HG03064 (cell line): ENCODE results near the gene DCBLD2.

ENCODE experiments used
- ATAC-seq: cut with Tn5 transposase; IDR thresholded peaks from one replicate; pipeline ENCODE4 v1.9.1; 2021; ENCODE audit warnings: low read depth; ENCODE audit not compliant: unreplicated experiment

The DCBLD2 gene

DNA sequence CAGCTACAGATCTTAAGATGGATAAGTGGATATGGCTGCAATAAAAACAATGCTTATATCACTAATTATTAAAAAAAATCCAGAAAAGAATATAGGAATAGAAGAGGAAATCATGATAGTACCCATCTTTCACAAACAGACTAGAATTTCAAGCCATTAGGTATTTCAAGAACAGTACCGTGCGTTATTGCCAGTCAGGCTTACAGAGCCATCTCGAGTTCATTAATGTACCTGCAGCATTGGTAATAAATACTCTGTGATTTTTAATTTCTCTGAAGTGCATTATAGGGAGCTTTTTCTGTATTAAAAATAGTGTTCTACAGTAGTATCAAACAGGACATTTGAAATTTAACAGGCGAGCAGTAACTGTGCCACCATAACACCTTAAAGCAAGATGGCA, 102.7 kb downstream of the DCBLD2 start:
- no peak for ATAC-seq

DNA sequence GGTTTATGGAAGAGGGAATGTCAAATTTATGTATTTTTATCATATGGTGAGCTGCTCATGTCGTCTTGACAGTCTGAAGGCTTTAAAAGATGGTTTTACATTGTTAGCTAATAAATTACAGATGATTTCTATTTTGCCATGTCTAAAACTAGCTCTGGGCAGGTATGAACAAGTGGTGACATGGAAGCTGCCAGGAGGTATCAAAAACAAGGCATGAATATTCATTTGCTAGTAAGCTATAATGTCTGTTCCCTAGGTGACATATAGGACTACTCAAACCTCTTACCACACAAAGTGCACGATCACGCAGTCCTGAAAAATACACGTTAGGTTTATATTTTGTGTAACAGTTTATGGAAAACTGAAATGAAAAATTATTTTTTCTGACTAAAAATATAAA, 103.6 kb downstream of the DCBLD2 start:
- no peak for ATAC-seq

DNA sequence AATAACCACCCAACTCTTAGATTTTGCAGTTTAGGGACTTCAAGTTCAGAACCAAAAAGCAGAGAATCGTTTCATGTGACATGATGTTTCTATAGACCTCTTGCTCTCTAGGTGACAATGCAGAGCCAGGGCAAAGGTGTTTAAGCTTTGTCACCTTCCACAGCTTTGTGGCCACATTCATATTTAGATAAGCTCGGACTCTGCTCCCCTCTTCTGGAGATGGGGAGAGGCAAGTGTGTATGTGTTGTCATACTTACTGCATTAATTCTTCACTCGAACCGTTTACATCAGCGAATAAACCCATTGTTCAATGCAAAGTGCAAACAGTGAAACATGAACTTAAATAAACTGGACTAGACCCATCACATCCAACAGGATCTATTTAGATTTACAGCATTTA, 105.2 kb downstream of the DCBLD2 start:
- no peak for ATAC-seq

DNA sequence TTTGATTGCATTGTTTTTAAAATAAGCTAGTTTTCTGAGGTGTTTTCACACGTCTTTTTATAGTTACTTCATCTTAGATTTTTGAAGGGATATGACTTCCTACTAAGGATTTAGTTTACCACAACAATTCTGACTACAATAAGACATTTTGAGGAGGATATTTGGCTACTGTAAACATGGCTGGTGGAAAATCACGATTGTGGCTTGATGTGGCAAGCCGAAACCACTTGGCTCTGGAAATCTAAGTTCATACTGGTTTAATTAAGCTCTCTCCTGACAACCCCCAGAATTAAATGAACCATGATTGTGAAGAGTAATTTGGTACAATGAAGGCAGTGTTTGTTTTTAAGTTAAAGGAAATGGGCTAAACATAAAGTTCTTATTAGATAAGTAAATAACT, 107.5 kb downstream of the DCBLD2 start:
- no peak for ATAC-seq

DNA sequence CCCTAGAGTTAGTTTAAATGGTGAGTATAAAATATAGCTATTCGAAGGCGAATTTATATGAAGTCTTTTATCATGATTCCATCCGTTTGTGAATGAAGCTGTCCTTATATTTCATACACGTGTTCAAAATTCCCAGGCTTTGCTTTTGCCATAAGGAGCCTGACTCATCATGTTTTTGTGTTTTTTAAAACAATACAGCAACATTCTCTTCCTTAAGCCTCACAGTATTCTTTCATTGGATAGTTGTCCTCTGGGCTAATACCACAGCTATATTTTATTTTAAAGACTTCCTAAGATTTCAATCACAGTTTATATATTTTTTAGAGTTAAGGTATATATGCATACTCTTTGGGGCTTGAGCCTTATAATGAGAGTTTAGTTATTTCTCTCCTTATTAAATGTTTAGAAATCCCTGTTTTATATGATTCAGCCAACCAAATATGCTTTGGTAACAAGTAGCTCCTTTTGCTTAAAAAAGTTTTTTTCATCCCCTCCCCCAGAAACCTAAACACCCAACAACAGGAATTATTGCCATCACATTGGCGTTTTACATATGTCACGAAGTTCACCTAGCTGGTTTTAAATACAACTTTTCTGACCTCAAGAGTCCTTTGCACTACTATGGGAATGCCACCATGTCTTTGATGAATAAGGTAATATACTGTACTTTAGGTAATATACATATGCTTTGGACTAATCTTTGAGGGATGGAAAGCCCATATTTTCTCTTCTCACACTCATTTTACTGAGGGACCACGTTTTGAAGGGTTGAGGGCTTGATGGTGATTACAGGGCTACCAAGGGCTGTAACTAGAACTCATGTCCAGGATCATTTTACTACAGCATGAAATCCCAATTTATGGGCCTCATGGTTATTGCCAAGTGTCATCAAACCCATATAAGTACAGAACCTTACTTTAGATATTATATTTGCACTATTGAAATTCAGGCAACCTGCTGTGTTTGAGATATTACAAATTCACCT, 109.9 kb downstream of the DCBLD2 start:
- ATAC-seq: no peak

DNA sequence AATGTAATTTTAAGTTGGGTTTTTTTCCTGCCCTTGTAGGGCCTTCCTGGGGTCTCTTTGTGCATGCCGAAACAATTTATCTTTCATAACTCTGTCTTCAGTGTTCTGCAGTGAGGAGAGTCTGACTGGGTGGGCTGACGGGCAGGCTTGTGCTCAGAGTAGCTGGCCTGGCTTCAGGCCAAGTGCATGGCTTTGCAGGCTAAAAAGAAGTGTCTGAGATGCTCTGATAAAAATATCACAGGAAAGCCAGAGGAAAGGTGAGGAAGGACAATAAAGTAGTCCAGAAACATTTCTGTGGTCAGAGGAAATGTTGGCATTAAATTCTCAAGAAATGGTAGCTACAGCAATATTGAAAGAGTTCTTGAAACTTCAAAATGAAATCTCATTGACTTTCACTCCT, 112.8 kb downstream of the DCBLD2 start:
- no peak for ATAC-seq

DNA sequence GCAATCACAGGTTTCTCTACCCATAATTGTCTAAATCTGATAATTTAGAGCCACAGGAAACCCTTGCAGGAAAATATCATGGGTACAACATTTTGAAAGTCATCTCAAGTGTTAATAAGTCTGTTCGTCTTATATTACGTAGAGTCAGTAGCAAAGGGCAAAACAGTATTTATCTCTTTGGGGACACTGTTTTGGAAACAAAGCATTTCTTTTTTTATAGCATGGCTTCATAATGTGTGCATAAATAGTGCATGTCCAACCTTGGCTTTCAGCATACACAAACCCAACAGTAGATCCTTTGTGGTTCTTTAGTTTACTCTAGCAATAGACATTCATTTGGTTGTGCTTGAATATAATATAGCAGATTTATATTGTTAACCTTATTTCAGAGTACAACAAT, 114.3 kb downstream of the DCBLD2 start:
- ATAC-seq: no peak

DNA sequence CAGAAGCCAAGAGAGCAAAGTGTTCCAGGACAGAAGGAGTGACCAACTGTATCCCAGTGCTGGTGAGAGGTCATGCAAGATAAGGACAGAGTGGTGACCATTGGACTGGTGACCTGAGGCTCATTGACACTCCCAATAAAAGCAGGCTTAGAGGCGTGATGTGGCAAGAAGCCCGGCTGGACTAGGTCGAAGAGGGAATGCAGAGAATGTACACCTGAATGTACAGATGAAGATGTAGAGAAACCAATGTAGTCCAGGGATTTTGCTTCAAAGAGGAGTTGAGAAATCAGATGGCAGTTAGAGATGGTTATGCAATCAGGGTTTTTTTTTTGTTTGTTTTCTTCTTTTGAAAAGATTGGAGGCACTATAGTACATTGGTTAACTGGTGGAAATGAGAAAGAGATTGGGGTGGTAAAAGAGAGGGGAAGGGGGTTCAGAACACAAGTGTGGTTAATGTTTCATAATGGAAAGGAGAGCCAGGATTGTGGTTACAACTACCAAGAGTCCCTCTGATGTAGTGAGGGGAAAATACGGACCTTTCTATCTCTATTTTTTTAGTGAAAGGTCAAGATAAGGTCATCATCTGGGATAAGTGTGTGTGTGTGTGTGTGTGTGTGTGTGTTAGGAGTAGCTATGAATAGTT, 115.0 kb downstream of the DCBLD2 start:
- no peak for ATAC-seq

DNA sequence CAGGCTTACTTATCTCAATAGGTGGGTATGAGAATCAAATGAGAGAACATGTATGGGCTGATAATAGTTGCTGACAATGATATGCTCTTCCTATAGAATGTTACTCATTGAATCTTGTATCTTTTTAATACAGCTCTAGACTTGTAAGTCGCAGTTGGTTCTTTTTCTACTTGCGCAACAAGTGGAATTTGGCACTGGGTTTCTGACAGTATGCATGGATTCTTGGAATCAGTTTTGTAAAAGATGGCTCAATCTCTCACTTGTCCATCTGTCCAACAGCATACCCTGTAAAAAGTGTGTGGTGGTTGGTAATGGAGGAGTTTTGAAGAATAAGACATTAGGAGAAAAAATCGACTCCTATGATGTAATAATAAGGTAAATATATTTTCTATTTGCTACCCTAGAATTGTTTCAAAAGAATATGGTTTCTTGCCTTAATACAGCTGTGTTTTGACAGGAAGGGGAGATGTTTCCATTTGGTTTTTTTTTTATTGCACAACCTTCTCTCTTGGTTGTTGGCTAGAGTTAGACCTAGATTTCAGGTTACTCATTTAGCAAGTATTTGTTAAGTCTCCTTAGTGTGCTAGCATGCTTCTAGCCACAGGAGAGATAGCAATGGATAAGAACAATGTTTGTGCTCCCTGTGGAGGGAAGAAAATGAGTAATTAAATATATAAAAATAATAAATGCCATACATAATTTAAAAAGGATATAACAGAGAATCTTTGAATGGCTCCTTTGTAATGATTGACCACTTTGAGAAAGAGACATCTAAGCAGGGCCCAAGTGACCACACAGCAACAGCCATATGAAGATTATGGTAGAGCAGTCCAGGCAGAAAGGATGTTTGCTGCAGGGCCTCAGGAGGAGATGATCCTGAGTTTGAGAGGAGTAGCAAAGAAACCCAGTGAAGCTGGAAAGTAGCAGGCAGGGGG, 116.6 kb downstream of the DCBLD2 start:
- ATAC-seq: no peak

DNA sequence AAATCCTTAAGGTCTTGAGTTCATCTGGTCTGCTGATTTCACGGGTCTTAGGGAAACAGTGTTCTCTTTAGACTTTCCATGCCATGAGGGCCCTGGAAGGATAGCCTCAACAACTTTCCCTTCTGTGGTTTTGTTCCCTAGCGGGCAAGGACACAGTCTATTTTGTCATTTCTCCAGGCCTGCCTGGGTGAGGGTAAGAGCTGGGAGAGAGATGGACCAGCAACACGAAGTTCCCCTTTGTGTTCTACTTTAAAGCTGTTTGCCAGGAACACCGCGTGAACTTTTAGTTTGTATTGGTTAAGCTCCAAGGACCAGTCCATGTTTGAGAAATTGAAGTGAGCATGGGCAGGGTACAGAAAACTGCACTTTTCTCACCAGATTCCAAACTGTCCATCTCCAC, 117.5 kb downstream of the DCBLD2 start:
- no peak for ATAC-seq

DNA sequence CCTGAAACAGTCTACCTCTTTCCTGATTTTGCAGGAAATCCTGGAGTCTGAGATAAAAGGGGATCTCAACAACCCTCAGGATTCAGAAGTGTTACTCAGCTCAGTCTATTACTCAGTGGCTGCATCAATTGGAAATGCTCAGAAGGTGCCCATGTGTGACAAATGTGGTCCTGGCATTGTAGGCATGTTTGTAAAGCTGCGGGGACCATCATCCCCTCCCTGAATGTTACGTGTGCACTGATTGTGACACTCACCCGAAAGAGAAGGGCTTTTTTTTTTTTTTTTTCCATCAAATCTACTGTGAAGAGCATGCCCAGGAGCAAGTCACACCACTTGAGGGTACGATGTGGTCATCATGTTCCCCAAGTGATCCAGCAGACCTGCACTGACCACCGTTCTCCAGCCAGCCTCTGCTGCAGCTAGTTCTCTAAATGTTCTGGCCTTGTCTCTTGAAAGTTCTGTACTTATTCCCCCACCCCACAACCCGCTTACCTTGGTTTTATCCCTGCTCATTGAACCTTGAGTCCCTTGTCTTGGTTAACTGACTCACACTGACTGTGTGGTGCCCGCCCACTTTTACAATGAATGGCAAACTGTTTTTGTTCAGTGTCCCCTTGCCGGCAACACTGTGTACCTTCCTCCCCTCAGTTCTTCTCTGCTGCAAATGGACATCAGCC, 118.5 kb downstream of the DCBLD2 start:
- ATAC-seq: no peak

DNA sequence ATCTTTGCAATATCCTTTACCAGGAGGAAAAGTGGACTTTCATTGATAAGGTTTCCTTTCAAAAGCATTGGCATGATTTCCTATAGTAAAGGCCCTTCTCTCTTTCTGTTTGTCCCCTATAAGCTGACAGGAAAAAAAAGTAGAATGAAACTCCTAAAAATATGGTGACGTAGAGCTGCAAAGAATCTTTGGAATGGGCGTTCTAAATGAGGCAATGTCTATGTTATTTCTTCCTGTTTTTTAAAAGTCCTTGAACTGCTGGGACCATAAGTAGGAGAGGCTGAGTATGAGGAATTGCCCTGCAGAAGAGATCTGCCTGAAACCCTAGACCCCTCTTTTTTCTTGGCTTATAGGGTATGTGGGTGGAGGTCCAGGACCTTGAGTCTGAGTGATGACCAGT, 121.2 kb downstream of the DCBLD2 start:
- no peak for ATAC-seq

DNA sequence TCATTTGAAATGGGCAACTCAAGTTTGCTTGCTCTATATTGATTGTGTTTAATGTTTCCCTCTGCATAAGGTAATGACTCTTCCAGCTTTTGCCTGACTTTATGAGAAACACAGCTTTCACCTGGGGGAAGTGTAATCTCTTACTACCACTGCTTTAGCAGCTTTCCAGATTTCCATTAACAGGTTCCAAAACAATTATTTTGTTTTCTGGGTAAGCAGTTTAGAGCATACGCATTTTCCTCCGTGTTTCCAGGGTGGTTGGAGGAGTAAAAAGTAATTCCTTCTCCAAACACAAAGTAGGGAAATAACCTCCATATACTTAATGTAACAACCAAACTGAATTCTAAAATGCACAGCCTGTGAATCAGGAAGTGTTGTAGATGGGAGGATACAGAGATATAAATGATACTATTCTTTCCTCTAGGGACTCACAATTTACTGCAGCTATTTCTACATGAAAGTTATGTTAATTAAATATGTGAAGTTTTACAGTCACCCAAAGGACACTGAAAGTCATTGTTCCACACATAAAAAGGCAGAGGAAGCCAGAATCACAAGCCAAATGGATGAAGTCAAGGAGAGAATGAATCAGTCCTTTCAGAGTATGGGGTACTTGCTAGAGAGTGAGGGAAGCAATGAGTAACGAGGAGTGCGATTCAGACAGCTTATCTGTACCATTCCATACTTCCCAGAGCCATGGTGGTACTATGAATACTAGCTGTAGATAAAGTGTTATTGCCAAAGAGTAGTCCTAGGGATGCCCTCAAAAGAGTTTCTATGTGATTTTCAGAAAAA, 121.8 kb downstream of the DCBLD2 start:
- ATAC-seq: no peak

DNA sequence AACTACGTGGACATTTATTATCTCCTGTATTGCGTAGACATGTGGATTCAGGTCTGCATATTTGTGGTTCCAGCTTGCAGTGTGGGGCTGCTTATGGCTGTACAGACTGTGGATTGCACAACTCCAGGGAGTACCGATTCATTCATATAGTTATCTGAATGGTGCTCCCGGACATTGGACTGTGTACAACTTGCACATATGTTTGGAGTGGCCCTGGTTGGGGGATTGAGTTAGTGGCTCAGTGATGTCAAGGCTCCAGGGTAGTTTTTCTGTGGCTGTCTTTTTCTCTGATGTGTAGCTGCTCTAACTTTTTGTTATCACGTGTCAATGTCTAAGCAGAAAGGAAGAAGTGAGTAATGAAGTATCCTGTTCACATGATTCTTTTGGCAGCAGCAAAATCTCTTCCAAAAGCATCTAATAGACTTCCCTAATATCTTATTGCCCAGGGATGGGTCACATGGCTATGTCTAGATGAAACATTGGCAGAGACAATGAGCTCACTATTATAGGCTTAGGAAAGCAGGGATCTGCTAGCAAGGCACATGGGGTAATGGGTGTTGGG, 122.6 kb downstream of the DCBLD2 start:
- no peak for ATAC-seq

DNA sequence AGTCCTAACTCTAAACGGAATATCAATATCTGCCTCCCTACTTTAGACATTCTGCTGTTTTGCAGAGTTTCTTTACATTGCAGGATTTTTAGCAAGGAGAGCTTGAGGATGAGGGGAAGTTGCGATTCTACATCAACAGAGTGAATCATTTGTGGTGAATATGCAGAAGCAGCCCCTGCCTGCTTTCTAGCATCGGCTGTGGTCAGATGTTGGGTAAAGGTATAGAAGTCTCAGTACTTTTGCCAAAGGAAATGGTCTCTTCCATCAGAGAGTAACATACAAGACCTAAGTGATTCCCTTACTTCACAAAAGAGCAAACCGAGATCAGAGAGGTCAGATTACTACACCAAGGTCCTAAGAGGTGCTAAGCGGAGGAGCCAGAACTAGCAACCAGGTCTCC, 123.1 kb downstream of the DCBLD2 start:
- ATAC-seq: no peak

DNA sequence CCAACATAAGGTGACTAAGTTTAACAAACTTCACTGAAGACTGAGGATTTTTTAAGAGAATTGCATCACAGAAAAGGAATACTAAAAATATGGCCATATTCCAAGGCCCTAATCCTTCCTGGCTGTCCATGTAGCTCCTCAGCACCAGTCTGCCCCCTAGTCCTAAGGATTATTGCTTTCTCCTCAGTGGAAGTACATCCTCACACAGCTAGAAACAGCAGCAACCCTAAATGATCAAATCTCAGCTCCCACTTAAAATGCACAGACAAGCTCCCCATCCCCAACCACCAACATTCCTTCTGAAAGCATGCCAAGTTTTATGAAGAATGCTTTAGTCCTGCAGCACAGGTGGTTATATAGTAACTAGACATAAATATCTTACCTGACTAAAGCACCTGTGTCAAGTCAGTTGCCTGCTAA, 123.7 kb downstream of the DCBLD2 start:
- no peak for ATAC-seq

DNA sequence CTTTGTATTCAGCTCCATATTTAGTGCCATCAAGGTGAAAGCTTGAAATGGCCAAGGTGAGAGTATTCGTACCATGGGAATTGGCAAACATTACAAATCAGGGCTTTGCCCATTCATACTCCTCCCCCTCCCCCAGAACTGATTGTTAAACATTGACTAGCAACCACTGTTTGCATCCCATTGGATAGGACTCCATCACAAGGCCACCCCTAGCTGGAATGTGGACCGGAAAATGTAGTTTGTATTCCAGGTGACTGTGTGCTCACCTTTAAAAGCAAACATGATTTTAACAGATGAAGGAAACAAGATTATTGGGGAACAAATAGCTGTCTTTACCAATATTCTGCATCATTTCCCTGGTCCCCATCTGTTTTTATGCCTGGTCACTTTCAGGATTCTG, 124.2 kb downstream of the DCBLD2 start:
- ATAC-seq: no peak

DNA sequence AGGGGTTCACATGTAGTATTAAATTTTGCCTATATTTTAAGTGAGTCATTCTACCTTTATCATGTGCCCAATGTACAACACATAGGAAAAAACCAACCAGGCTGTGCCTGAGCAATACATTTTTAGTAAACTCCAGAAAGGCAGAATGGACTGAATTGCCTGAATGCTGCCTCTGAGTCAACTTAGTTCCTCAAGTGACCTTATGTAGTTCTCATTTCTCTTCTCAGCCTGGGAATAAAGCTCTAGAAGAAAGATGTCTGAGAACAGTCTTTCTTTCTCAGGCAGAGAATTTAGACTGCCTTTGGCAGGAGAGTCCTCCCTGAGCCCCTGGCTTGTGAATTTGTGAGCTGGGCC, 125.4 kb downstream of the DCBLD2 start:
- ATAC-seq: no peak

DNA sequence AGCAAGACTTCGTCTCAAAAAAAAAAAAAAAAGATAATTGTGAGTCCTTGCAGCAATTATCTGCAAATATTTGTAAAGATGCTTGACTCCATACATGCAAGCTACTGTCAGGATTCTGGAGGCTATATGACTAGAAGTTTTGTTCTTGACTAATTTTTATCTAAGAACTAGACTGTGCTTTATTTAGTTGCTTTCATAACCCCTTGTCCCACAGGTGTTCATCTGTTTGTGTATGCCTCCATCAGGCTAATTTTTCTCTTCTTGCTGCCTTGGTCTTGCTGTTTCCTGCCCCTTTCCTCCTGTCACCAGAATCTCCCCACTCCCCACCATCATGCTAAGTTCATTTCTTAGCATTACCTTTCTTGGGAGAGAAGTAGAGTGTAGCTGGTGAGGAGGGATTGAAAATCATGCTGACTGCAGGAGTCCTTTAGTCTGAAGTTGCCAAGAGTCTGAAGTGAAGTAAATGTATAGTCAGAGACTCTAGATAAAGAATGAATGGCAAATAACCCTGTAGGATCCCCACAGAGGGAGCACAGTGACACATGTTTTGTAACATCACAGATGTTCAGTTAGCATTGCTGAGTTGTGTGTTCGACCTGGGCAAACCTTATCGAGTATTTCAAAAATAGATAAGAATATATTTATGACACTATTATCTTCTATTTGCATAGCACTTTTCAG, 125.9 kb downstream of the DCBLD2 start:
- ATAC-seq: no peak
